ENCODE measurements around the gene ELFN2. TPM values are rescaled to one million over a fixed set of nuclear protein-coding genes. Genes with fewer than 3 reads are reported as not detected.

ELFN2 gene
- total RNA-seq, 1 experiment from 2014 or later = not detected

DNA sequence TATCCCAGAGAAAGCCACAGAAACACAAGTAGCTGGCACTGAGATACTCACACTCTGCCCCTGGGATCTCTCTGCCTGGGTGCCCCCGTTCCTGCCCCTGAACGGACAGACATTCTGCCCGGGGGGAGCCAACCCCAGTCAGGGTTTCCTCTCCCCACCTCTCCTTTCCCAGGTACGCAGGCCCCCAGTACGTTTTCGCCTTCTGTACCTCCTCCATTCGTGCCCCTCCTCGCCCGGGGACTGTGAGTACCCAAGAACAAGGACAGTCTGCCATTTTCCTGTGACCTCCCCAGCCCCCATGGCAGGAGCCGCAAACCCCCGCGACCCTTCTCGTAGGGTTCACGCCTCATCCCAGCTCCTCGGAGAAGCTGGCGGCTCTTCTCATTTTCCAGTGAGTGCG is 29.1 kb upstream of the ELFN2 start:
- no peak for DNase-seq (ENCODE audit: low spot score)
- in situ Hi-C loops (cut with HindIII; ENCODE audit: low sequenced_read_pairs) = no loop called here

- no peak for DNase-seq (ENCODE audit: low spot score)
- in situ Hi-C loops (cut with HindIII; ENCODE audit: low sequenced_read_pairs) = no loop called here
These were observed 28.6 kb upstream of the ELFN2 start for GRCh38 chr22:37455896-37456295.

DNA sequence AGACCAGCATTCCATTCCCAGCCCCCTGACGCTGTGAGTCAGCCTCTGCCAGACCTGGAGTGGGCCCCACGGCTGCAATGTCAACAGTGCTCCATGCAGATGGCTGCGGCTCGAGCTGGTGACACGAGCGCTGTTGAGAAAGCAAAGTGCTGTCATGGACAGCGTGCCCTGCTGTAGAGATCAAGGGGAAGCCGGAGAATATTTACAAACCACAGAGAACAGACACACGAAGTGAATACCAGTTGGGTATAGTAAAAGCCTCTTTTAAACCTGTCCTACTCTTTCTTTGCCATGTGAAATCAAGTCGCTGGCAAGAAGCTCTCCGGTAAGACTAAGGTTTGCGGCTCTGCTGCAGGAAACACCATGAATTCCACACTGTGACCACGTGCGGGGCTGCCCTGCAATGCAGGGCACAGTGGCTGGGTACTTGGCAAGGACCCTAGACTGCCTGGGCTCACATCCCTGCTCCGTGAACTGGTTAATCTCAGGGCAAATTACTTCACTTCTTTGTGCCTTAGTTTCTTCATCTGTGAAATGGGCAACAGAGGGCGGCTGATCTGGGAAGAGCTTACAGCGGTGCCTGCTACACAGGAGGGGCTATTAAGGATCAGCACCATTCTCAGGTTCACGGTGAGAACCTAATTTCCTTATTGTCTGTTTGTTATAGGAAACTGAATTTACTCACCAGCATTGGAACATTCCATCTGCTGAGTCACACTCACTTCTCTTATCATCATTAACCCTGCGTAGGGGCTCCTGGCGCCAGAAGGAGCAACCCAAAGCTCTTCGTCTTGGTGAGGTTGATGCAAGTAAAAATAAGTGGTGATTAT is 27.8 kb upstream of the ELFN2 start:
- in situ Hi-C loops (cut with HindIII; ENCODE audit: low sequenced_read_pairs) = no loop called here
- no peak for DNase-seq (ENCODE audit: low spot score)

DNA sequence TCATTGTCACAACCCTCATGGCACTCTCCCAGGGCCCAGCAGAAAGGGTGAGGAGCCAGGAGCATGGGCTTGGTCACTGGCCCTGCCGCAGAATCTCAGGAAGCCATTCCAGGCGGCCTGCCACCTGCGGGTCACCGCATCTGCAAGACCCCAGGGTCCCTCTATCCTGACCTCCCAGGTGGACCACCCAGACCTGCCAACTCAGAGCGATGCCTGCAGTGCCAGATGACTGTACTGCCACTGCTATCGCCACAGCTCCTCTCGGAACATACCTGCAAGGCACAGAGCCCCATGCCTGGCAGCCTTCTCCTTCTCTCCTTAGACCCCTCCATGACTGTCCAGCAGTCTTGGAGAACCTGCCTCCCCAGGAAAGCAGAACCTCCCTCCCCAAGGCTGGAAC is 26.4 kb upstream of the ELFN2 start:
- in situ Hi-C loops (cut with HindIII; ENCODE audit: low sequenced_read_pairs) = no loop called here

DNA sequence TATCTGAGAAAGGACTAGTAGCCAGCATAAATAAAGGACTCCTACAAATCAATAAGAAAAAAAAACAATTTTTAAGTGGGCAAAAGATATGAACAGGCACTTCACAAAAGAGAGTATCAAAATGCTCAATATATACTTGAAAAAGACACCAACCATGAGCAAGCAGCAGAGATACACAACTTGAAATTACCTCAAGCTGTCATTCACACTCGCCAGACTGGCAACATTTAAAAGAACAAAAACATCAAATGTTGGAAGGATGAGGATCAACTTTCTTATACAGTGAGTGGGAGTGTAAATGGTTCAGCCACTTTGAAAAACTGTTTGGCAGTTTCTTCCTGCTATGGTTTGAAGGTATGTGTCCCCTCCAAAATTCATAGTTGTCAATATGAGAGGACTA is 23.9 kb upstream of the ELFN2 start:
- in situ Hi-C loops (cut with HindIII; ENCODE audit: low sequenced_read_pairs) = no loop called here

More for the DNA sequence above, 26.4 kb upstream of the ELFN2 start:
- no peak for DNase-seq (ENCODE audit: low spot score)

GRCh38 chr22:37449331-37450001 is 22.2 kb upstream of the ELFN2 start:
- in situ Hi-C loops (cut with HindIII; ENCODE audit: low sequenced_read_pairs) = loop anchor here (5.0 kb wide), 1 partner anchor 127 kb away; no protein-coding TSS in a partner anchor
- no peak for DNase-seq (ENCODE audit: low spot score)

More for the DNA sequence above, 23.9 kb upstream of the ELFN2 start:
- DNase-seq (ENCODE audit: low spot score) = no peak

GRCh38 chr22:37448516-37449127 is 21.3 kb upstream of the ELFN2 start:
- in situ Hi-C loops (cut with HindIII; ENCODE audit: low sequenced_read_pairs) = loop anchor here (5.0 kb wide), 1 partner anchor 126 kb away; no protein-coding TSS in a partner anchor

DNA sequence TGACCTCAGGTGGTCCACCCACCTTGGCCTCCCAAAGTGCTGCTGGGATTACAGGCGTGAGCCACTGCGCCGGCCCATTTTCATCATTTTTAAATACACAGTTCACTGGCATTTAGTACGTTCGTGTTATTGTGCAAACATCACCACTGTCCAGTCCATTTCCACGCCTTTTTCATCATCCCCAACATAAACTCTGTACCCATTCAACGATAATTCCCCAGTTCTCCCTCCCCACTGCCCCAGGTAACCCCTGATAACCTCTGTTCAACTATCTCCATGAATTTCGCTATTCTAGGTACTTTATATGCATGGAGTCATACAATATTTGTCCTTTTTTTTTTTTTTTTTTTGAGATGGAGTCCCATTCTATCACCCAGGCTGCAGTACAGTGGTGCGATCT is 18.2 kb upstream of the ELFN2 start:
- in situ Hi-C loops (cut with HindIII; ENCODE audit: low sequenced_read_pairs) = loop anchor here (5.0 kb wide), 1 partner anchor 123 kb away; no protein-coding TSS in a partner anchor
- DNase-seq (ENCODE audit: low spot score) = no peak

More at GRCh38 chr22:37448516-37449127, 21.3 kb upstream of the ELFN2 start:
- DNase-seq (ENCODE audit: low spot score) = no peak

DNA sequence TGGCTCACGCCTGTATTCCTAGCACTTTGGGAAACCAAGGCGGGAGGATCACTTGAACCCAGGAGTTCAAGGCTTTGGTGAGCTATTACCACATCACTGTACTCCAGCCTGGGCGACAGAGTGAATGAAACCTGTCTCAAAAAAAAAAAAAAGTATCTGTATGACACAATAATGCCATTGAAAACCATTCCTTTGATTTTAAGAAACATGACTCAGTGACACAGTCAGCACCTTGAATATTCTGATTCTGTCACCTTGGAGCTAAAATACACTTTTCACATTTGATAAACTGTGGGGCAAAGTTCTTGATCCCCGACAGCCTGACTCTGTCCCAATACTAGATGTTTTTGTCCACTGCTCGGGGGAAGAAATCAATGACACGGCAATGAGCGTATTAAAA is 16.7 kb upstream of the ELFN2 start:
- in situ Hi-C loops (cut with HindIII; ENCODE audit: low sequenced_read_pairs) = no loop called here
- DNase-seq (ENCODE audit: low spot score) = no peak

DNA sequence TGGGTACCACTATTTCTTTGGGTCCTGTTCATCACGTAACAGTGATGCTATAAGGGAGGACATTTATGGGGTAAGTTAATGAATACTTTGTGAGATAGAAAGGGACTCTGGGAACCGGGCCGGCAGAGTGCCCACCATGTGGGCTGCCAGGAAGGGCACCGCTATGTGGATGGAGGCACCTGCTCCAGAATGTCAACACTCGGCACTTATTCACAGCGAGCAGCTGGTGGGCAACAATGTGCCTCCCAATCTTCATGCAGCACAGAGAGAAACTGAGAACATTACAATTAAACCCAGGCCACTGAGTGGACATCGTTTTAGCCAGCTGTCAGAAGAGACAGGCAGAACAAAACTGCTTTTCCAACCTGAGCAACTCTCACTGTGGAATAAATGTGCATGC is 15.8 kb upstream of the ELFN2 start:
- no peak for DNase-seq (ENCODE audit: low spot score)
- in situ Hi-C loops (cut with HindIII; ENCODE audit: low sequenced_read_pairs) = no loop called here

DNA sequence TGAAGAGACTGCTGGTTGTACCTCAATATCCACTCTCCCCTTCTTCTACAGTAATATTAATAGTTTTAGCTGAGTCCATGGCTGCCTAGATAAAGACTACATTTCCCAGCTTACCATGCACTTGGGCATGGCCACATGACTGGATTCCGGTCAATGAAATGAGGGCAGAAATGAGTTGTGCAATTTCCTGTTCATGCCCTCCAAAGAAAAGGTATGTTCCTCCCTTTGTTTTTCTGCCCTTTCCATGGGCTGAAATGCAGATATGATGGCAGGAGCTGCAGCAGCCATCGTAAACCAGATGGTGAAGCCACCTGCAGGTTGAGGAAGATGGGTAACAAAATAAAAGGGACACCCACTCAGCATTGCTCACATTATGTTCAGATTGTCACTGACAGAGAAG is 15.3 kb upstream of the ELFN2 start:
- DNase-seq (ENCODE audit: low spot score) = no peak
- in situ Hi-C loops (cut with HindIII; ENCODE audit: low sequenced_read_pairs) = no loop called here

- no peak for DNase-seq (ENCODE audit: low spot score)
- in situ Hi-C loops (cut with HindIII; ENCODE audit: low sequenced_read_pairs) = no loop called here
These were observed 14.9 kb upstream of the ELFN2 start for GRCh38 chr22:37442135-37442534.

DNA sequence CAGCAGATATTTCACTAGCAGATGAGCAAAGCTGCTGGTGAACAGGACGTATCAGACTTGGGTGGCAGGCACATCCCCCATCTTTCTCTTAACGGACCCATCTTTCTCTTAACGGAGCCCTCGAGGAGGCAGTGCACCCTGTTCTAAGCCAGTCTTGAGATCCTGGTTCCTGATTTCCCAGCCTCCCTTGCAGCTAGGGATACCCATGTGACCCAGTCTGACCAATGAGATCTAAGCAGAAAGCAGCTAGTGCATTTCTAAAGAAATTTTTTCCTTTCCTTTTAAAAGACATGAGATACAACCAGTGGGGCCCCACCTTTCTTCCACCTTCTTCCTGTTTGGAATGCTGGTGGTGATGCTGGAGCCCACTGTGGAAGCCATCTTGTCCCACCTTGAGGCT is 13.6 kb upstream of the ELFN2 start:
- no peak for DNase-seq (ENCODE audit: low spot score)
- in situ Hi-C loops (cut with HindIII; ENCODE audit: low sequenced_read_pairs) = no loop called here

- in situ Hi-C loops (cut with HindIII; ENCODE audit: low sequenced_read_pairs) = no loop called here
- no peak for DNase-seq (ENCODE audit: low spot score)
These were observed 12.1 kb upstream of the ELFN2 start for GRCh38 chr22:37439347-37439746.

DNA sequence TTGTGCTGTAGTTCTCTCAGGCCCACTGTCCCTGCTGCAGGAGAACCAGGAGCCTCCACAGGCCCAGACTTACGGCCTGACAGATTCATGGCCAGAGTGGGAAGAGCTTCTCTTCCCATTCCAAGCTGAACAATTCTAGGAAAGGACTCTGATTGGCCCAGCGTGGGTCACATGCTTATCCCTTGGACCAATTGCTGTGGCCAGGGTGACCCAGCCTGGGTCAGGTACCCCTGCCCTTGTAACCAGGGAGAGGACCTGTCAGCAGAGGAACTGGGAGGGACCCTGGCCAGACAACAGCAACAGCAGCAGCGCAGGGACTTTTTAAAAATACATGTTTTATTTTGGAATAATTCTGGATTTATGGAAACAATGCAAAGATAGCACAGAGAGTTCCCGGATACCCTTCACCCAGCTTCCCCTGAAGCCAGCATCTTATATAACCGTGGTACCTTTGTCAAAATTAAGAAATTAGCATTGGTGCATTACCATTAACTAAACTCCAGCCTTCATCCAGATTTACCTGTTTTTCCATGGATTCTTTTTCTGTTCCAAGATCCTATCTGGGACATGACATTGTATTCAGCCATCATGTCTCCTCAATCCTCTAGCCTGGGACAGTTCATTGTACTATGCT is 8.8 kb upstream of the ELFN2 start:
- no peak for DNase-seq (ENCODE audit: low spot score)
- in situ Hi-C loops (cut with HindIII; ENCODE audit: low sequenced_read_pairs) = no loop called here

DNA sequence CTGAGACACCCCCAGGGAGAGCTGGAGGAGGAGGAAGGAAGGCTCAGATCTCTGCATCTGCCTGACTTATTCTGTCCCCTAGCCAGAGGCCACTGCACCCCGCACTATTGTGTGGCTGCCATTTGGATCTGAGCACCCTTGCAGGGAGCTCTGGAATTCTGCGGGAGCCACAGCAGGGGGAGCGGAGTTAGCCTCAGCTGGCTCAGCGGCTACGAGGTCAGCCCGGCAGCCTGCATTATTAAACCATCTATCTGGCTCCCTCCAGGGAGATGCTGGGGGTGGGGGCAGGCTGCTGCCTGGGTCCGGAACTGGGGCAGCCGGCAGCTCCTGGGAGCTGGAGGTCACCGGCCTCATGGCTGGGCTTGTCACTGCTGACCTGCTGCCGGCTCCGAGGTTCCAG is 6.5 kb upstream of the ELFN2 start:
- in situ Hi-C loops (cut with HindIII; ENCODE audit: low sequenced_read_pairs) = no loop called here
- no peak for DNase-seq (ENCODE audit: low spot score)

GRCh38 chr22:37432708-37433054 is 5.4 kb upstream of the ELFN2 start:
- no peak for DNase-seq (ENCODE audit: low spot score)
- in situ Hi-C loops (cut with HindIII; ENCODE audit: low sequenced_read_pairs) = no loop called here

- in situ Hi-C loops (cut with HindIII; ENCODE audit: low sequenced_read_pairs) = no loop called here
- DNase-seq (ENCODE audit: low spot score) = no peak
These were observed 4.8 kb upstream of the ELFN2 start for GRCh38 chr22:37431801-37432707.

- in situ Hi-C loops (cut with HindIII; ENCODE audit: low sequenced_read_pairs) = no loop called here
- no peak for DNase-seq (ENCODE audit: low spot score)
These were observed 4.1 kb upstream of the ELFN2 start for GRCh38 chr22:37431366-37431765.

Data from G401 (cell line).